Mammary epithelial cell (primary cell): ENCODE results near the gene MOCS3.

Source experiments
- CTCF ChIP-seq, 2 donors: IDR thresholded peaks in 1 of 2; conservative IDR thresholded peaks in 1 of 2; 2 replicates each; pipeline ENCODE4 v1.5.1; 2011 to 2012; ENCODE audit warnings: inconsistent platforms in 2 of 2, low read length in 2 of 2, mild to moderate bottlenecking in 2 of 2, control low read depth in 1 of 2, low read depth in 1 of 2; ENCODE audit not compliant: insufficient read depth in 1 of 2; ENCODE audit errors: extremely low read depth in 1 of 2
- EZH2 ChIP-seq: IDR thresholded peaks from 2 replicates; pipeline ENCODE4 v1.6.1; 2012; ENCODE audit warnings: low read length, inconsistent platforms, borderline replicate concordance

- no peak for TF ChIP-seq CTCF (conservative IDR thresholded peaks at IDR 0.05 in 1 of 2, IDR thresholded peaks at IDR 0.05 in 1 of 2; ENCODE audit: extremely low read depth in 1 of 2, insufficient read depth in 1 of 2, low read depth in 1 of 2, low read length in 2 of 2)
- TF ChIP-seq EZH2: no peak
These were observed at the start of gene MOCS3 for GRCh38 chr20:50958615-50959542.
